HuH-7 (cell line): ENCODE results near the gene ATG16L1.

Experiments
- DNase-seq: peaks from one replicate; pipeline ENCODE4 v3.0.0; 2011; ENCODE audit warnings: low spot score

The ATG16L1 gene

GRCh38 chr2:233295891-233296290, 44.4 kb downstream of the ATG16L1 start:
- no peak for DNase-seq

GRCh38 chr2:233297076-233297475, 45.6 kb downstream of the ATG16L1 start:
- no peak for DNase-seq

DNA sequence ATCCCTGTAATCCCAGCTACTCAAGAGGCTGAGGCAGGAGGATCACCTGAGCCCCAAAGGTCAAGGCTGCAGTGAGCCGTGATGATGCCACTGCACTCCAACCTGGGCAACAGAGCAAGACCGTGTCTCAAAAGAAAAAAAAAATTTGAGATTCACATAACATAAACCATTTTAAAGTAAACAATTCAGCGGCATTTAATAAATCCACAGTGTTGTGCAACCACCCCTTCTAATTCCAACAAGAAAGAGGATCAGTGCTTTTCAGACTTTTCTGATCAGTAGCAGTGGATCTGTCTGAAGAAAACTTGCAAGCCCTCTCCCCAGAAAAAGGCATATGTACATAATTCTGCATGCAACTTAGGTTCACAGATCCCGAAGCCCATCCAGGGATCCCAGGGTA, 48.9 kb downstream of the ATG16L1 start:
- no peak for DNase-seq

DNA sequence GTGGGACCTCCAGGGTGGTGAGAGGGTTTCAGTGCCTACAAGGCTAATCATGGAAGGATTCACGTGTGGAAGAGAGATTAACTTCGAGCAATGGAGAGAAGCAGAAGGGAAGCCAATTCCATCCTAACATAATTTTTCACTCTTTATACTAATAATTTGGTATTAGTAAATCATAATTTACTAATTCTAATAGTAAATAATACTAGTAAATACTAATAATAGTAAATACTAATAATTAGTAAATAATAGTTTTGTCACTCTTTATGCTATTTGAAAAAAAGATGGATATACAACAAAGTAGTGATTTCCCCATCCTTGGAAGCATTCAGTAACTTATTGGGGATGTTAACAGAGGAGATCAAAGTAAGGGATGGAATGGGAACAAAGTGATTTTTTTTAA, 49.8 kb downstream of the ATG16L1 start:
- no peak for DNase-seq

- DNase-seq, result no peak
Measured at GRCh38 chr2:233301811-233302210, 50.3 kb downstream of the ATG16L1 start.

DNA sequence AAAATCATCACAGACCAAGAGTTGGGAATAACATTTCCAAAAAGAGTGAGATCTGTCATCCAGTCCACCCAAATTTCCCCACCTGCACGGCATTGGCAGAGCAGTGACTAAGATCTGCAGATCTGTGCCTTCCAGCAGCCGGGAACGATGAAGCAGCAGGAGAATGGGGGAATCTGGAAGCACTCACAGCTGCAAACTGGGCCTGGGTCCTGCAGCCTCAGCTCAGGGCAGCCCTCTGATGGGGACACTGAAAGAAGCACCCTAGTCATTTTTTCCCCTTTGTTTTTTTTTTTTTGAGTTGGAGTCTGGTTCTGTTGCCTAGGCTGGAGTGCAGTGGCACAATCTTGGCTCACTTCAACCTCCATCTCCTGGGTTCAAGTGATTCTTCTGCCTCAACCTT, 51.8 kb downstream of the ATG16L1 start:
- no peak for DNase-seq

GRCh38 chr2:233307565-233307964, 56.1 kb downstream of the ATG16L1 start, which contains the start of gene SAG:
Gene SAG (plus strand): TSS chr2:233307816. CDS start chr2:233309190, 1,374 bp downstream.
- DNase-seq, result no peak

DNA sequence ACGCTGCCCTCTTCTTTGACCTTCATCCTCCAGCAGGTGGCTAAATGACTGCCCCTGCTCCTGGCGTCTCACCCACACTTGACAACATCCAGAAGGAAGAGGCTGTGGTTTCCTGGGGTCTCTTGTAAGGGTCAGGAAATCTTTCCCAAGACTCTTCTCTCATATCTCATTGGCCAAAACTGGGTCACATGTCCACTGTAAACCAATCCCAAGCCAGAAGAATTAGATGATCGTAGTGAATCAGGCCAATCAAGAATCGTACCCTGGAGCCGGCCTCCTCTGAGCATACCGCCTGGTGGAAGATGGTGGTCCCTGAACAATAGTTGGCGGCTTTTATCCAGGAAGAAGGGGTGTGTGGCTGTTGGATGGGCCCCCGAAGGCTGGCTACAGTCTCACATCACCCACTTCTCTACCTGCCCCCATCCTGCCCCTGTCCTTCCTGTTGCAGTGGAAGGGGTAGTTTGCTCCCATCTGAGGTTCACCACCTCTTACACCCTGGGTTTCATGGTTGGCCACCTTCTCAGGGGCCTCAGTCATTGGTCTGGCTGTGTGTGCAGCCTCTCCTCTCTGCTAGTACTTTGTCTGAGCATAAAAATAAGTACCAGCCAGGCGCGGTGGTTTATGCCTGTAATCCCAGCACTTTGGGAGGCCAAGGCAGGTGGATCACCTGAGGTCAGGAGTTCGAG, 59.9 kb downstream of the ATG16L1 start:
- no peak for DNase-seq

- no peak for DNase-seq
Measured at GRCh38 chr2:233312874-233313273, 61.4 kb downstream of the ATG16L1 start.

GRCh38 chr2:233314180-233314925, 62.9 kb downstream of the ATG16L1 start:
- no peak for DNase-seq

DNA sequence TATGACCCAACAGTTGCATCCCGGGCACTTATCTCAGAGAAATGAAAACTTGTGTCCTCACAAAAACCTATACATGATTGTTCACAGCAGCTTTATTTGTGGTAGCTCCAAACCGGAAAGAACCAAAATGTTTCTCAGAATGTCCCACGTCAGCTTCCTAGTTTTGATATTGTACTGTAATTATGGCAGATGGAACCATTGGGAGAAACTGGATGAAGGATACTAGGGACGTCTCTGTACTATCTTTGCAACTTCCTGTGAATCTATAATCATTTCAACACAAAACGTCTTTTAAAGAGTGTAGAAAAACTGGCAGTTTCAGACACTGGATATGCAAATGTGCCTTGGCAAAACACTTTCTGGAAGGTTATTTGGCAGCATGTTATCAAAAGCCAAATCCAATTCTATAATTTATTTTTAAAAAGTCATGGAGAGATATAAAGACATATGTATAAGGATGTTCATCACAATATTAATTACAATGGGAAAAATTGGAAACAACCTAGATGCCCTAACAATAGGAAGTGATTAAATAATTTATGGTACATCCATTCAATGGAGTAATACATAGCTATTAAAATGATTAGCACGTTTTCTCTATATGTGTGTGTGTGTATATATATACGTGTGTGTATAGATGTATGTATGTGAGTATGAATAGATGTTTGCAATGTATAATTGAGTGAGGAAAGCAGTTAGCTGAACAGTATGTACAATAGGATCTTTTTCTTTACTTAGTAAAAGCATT, 65.9 kb downstream of the ATG16L1 start:
- no peak for DNase-seq

- no peak for DNase-seq
Measured at GRCh38 chr2:233319256-233319655, 67.8 kb downstream of the ATG16L1 start.

GRCh38 chr2:233320470-233320869, 69.0 kb downstream of the ATG16L1 start:
- DNase-seq, result no peak

DNA sequence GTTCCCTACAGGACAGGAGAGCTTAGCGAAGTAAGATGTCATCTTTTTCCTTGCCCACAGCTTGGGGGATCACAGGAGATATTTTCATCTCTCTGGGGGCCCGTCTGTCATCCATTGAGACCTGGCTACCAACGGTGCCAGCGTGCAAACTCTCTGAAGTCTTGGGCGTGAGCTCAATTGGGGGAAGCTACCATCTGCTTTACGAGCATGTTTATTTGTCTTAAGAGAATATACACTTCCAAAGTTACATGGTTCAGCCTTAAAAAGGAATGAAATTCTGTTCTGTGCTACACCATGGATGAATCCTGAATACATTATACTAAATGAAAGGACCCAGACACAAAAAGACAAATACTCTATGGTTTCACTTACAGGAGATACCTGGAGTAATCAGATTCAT, 69.7 kb downstream of the ATG16L1 start:
- DNase-seq, result no peak

- DNase-seq, result no peak
Measured at GRCh38 chr2:233323851-233324250, 72.4 kb downstream of the ATG16L1 start.

GRCh38 chr2:233325256-233325655, 73.8 kb downstream of the ATG16L1 start:
- no peak for DNase-seq

DNA sequence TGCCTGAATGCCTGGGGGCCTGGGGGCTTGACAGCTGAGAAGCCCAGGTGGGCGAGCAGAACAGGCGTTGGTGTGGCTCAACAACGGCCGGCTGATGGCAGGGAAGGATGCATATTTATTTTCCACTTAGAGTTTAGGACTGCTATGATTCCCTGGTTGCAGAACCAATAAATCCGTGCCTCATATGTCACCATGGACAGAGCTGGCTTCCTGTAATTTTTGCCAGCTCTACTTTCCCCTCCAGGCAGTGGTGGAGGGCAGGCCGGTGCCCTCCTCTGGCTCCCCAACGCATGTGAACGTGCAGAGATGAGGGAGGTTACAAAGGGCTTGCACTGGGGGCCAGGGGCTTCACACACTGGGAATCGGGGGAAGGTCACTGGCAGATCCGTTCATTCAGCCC, 74.3 kb downstream of the ATG16L1 start:
- no peak for DNase-seq

- DNase-seq, result no peak
Measured at GRCh38 chr2:233326500-233326899, 75.0 kb downstream of the ATG16L1 start.

DNA sequence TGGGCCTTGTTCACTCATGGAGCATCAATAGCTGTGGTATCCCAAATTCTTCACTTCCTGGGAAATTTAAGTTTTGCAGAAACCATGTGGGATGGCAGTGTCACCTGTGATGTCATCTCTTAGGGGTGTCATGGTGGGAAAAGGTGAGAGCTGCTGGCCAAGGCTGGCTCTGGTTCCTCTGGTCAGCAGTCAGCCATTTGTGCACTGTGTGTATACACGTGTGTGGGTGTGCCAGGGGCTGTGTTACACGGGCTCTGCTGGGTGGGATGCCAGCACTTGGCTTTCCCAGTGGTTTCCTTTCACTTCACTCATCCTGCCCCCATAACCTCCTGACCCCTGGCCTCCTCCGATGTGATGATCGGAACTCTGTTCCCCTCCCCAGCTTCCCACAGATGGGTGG, 77.4 kb downstream of the ATG16L1 start:
- no peak for DNase-seq

GRCh38 chr2:233329489-233330135, 78.1 kb downstream of the ATG16L1 start:
- DNase-seq, result no peak

- no peak for DNase-seq
Measured at GRCh38 chr2:233331536-233331935, 80.1 kb downstream of the ATG16L1 start.

- no peak for DNase-seq
Measured at GRCh38 chr2:233332125-233332524, 80.7 kb downstream of the ATG16L1 start.
